Anterior cingulate cortex (tissue), 58 donors: Measurements from ENCODE around the gene NHERF2.

Source experiments
- DNase-seq, 58 donors: peaks; one replicate each; lab custom pipeline; 2025; lab: John Stamatoyannopoulos, UW

The NHERF2 gene

DNA sequence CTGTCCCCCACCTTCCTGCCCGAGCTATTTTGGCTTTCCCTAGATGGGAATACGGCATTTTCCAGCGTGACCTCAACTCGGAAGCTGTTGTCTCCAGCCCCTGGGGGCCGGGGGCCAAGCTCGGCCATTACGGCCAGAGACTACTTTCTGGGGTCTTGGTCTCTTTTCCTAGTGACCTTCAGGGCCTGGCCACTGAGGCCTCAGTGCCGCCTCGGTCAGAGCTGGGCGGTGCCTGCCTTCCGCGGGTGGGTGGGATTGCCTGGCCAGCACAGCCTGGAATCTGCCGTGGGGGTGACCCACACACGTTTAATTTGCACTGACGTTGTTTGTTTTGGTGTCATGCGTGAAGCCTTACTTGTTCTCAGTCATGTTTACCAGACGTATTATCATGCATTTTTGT, 50.3 kb downstream of the NHERF2 start:
- DNase-seq = no peak

DNA sequence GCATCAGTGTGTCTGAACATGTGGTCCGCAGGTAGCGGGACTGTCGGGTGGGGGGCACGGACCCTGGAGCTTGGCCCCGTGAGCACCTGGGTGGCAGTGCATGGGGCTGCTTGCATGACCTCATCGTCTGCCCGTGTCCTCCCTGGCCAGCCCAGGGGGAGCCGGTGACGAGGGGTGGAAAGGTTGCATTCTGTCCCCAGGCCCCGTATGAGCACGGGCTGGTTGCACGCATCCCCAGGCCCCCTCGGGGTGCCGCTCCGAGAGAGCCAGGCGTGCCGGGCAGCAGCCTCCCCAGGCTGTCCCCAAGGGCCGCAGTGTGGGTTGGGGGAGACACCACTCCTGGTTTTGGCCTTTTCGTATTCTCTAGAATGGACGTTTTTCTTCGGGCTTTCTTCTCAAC, 51.0 kb downstream of the NHERF2 start:
- no peak for DNase-seq

DNA sequence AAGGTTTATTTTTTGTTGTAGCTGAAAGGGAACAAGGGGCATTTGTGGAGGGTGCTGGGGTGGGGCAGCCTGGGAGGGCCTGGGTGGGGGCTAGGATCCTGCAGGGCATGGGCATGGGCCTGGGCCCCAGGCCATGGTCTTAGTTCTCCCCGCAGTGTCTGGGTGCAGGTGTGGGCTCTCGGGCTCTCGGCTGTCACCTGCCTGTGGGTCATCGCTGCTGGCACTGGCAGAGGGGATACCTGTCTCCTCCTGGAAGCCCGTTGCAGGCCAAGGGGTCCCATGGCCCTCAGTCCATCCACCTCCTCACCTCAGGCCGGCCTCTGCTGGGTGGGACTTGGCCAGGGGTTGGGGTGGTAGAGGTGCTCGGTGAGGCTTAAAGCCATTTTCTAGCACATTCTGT, 51.4 kb downstream of the NHERF2 start:
- no peak for DNase-seq

- no peak for DNase-seq
Measured at GRCh38 chr16:2078691-2079090, 52.0 kb downstream of the NHERF2 start.

- DNase-seq = no peak
Measured at GRCh38 chr16:2079311-2079800, 52.7 kb downstream of the NHERF2 start.

GRCh38 chr16:2079991-2080390, 53.3 kb downstream of the NHERF2 start:
- DNase-seq = no peak

DNA sequence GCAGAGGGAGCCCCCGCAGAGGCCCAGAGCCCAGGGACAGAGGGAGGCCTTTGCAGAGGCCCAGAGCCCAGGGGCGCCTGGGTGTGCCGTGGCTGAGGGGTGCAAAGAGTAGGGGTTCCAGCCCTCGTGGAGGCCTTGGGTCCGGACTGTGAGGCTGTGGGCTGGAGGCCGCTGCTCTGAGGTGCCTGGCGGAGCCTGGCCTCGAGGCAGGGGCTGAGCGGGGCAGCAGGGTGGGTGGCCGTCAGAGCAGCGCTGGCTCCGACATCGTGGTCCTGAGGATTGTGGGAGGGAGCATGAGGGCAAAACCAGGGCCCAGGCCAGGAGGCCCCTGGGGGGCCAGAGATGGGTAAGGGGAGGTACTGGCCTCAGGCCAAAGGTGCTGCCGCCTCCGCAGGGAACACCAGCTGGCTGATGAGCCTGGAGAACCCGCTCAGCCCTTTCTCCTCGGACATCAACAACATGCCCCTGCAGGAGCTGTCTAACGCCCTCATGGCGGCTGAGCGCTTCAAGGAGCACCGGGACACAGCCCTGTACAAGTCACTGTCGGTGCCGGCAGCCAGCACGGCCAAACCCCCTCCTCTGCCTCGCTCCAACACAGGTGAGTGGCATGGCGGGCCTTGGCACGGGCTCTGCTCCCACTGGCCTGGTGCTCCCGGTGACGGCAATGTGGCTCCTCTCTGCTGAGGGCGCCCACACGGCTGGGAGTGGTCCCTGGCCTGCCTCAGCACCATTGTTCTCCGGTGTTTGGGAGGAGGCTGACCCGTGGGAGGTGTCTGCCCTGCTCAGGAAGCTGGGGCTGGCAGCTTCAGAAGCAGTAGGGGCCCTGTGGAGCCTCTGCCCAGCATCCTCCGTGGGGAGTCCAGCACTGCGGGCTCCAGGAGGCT, 54.7 kb downstream of the NHERF2 start:
- no peak for DNase-seq

- DNase-seq = no peak
Measured at GRCh38 chr16:2082171-2082982, 55.7 kb downstream of the NHERF2 start.

- DNase-seq = no peak
Measured at GRCh38 chr16:2082983-2083364, 56.3 kb downstream of the NHERF2 start.

- no peak for DNase-seq
Measured at GRCh38 chr16:2083409-2083808, 56.7 kb downstream of the NHERF2 start.

GRCh38 chr16:2083876-2084780, 57.4 kb downstream of the NHERF2 start:
- DNase-seq = no peak

DNA sequence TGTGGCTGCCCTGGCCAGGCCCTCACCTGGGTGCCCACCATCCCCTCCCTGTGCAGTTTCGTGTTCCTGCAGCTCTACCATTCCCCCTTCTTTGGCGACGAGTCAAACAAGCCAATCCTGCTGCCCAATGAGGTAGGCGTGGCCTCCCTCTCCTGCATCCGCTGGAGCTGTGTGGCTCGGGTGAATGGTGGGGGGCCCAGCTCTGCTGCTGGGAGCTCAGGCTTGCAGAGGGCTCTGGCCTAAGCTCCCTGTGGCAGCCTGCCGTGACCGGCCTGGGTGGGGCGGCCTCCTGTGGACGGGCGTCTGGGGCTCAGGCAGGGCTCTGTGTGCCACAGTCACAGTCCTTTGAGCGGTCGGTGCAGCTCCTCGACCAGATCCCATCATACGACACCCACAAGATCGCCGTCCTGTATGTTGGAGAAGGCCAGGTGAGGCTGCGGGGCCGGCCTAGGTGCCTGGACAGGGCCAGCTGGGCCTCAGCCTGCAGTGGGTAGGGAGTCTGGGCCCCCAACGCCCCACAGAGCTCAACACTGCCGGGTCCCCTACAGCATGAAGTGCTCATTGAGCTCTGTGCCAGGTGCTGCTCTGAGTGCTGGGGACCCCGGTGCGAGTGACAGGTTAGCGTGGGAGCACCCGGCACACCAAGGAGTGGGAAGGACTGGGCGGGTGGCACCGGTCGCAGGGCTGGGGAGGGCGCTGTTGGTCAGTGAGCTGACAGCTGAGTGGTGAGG, 58.4 kb downstream of the NHERF2 start:
- DNase-seq = no peak

DNA sequence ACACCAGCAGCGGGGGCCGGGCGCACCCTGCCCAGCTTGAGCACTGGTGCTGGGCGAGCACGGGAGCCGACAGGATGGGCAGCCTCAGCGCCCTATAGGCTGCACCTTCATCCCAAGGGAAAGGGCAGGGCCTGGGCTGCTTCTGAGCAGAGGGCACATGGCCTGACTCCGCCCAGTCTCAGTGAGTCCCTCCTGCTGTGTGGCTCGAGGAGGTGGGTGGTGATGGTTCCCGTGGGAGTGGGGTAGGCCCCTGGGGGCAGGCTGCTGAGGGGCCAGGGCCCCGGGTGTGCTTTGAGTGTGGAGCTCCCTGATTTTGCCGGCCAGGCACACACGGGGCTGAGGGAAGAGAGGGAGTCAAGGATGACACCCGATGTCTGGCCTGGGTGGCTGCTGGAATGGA, 59.0 kb downstream of the NHERF2 start:
- no peak for DNase-seq

GRCh38 chr16:2086106-2086742, 59.5 kb downstream of the NHERF2 start:
- DNase-seq = no peak

GRCh38 chr16:2086812-2087747, 60.4 kb downstream of the NHERF2 start:
- DNase-seq = no peak

GRCh38 chr16:2087748-2088631, 61.3 kb downstream of the NHERF2 start:
- peak in 1 of 58 donors; percentile 14 for DNase-seq
